ENCODE measurements around the gene MUCL3. TPM values are rescaled to one million over a fixed set of nuclear protein-coding genes. Genes with fewer than 3 reads are reported as not detected.
A peak's percentile ranks its signal among the peaks of the same experiment; 100 is the strongest.

The MUCL3 gene
- total RNA-seq, 2 experiments from 2014 or later, result not detected

- DNase-seq (ENCODE audit: low spot score), result no peak
- H3K79me2 ChIP-seq (ENCODE audit: insufficient read depth, low read depth, low read length), result no peaks in the 10 kb centered on the region
- BruUV-seq (replicated peaks), result no TSS peak
- H2AFZ ChIP-seq (ENCODE audit: low read length), result no peak overlapping the region
- POLR2A ChIA-PET, result no interaction called here
- no peaks in the 10 kb centered on the region for H4K20me1 ChIP-seq (ENCODE audit: insufficient read depth, low read length)
- H3K4me2 ChIP-seq (ENCODE audit: low read length), result no peak overlapping the region
- CTCF ChIA-PET (ENCODE audit: unreplicated experiment), result no interaction called here
- TF ChIP-seq CTCF (conservative IDR thresholded peaks at IDR 0.05; ENCODE audit: low read length) (peak; percentile 38), EZH2phosphoT487 (IDR thresholded peaks at IDR 0.05; ENCODE audit: borderline replicate concordance, low read depth, low read length) (no peak)
- no peak overlapping the region for H3K4me3 ChIP-seq (ENCODE audit: low read depth, low read length, poor library complexity, severe bottlenecking)
- intact Hi-C loops (cut with micrococcal nuclease; ENCODE audit: unreplicated experiment), result no loop called here
- no peaks in the 10 kb centered on the region for H3K4me1 ChIP-seq (ENCODE audit: insufficient read depth, low read length, poor library complexity, severe bottlenecking)
- no peaks in the 10 kb centered on the region for H3K9me2 ChIP-seq (ENCODE audit: insufficient read depth, low read length)
- H3K36me3 ChIP-seq (ENCODE audit: insufficient read depth, low read length), result peaks cover 9% of the 10 kb centered on the region; the same call in 1 of the 2 replicates
- no peaks in the 10 kb centered on the region for H3K9me3 ChIP-seq (ENCODE audit: low read length)
- H3K27ac ChIP-seq (ENCODE audit: low read depth, low read length, poor library complexity, severe bottlenecking), result no peak overlapping the region
These were observed 47.7 kb upstream of the MUCL3 start for GRCh38 chr6:30893001-30893591.

GRCh38 chr6:30893666-30894065, 47.1 kb upstream of the MUCL3 start:
- H3K9me3 ChIP-seq (ENCODE audit: low read length), result no peaks in the 10 kb centered on the region
- no peaks in the 10 kb centered on the region for H4K20me1 ChIP-seq (ENCODE audit: insufficient read depth, low read length)
- intact Hi-C loops (cut with micrococcal nuclease; ENCODE audit: unreplicated experiment), result no loop called here
- H3K36me3 ChIP-seq (ENCODE audit: insufficient read depth, low read length), result peaks cover 9% of the 10 kb centered on the region; the same call in 1 of the 2 replicates
- H3K4me2 ChIP-seq (ENCODE audit: low read length), result no peak overlapping the region
- H3K9me2 ChIP-seq (ENCODE audit: insufficient read depth, low read length), result no peaks in the 10 kb centered on the region
- no TSS peak for BruUV-seq (replicated peaks)
- DNase-seq (ENCODE audit: low spot score), result no peak
- ChIA-PET CTCF (ENCODE audit: unreplicated experiment) (no interaction called here), POLR2A (no interaction called here)
- no peaks in the 10 kb centered on the region for H3K79me2 ChIP-seq (ENCODE audit: insufficient read depth, low read depth, low read length)
- no peak overlapping the region for H2AFZ ChIP-seq (ENCODE audit: low read length)
- no peak for TF ChIP-seq CTCF (conservative IDR thresholded peaks at IDR 0.05; ENCODE audit: low read length)
- no peak for TF ChIP-seq EZH2phosphoT487 (IDR thresholded peaks at IDR 0.05; ENCODE audit: borderline replicate concordance, low read depth, low read length)
- H3K4me1 ChIP-seq (ENCODE audit: insufficient read depth, low read length, poor library complexity, severe bottlenecking), result no peaks in the 10 kb centered on the region
- H3K27ac ChIP-seq (ENCODE audit: low read depth, low read length, poor library complexity, severe bottlenecking), result no peak overlapping the region
- H3K4me3 ChIP-seq (ENCODE audit: low read depth, low read length, poor library complexity, severe bottlenecking), result no peak overlapping the region

GRCh38 chr6:30894381-30894780, 46.4 kb upstream of the MUCL3 start:
- Histone ChIP-seq H4K20me1 (ENCODE audit: insufficient read depth, low read length) (no peaks in the 10 kb centered on the region), H3K9me2 (ENCODE audit: insufficient read depth, low read length) (no peaks in the 10 kb centered on the region), H3K4me3 (ENCODE audit: low read depth, low read length, poor library complexity, severe bottlenecking) (no peak overlapping the region), H3K4me2 (ENCODE audit: low read length) (no peak overlapping the region), H3K4me1 (ENCODE audit: insufficient read depth, low read length, poor library complexity, severe bottlenecking) (no peaks in the 10 kb centered on the region), H3K9me3 (ENCODE audit: low read length) (no peaks in the 10 kb centered on the region), H3K36me3 (ENCODE audit: insufficient read depth, low read length) (peaks cover 13% of the 10 kb centered on the region; the same call in 1 of the 2 replicates), H2AFZ (ENCODE audit: low read length) (no peak overlapping the region), H3K79me2 (ENCODE audit: insufficient read depth, low read depth, low read length) (no peaks in the 10 kb centered on the region), H3K27ac (ENCODE audit: low read depth, low read length, poor library complexity, severe bottlenecking) (no peak overlapping the region)
- ChIA-PET POLR2A (no interaction called here), CTCF (ENCODE audit: unreplicated experiment) (no interaction called here)
- DNase-seq (ENCODE audit: low spot score), result no peak
- intact Hi-C loops (cut with micrococcal nuclease; ENCODE audit: unreplicated experiment), result no loop called here
- TF ChIP-seq CTCF (conservative IDR thresholded peaks at IDR 0.05; ENCODE audit: low read length) (no peak), EZH2phosphoT487 (IDR thresholded peaks at IDR 0.05; ENCODE audit: borderline replicate concordance, low read depth, low read length) (no peak)
- BruUV-seq (replicated peaks), result no TSS peak

Measured in OCI-LY7 (cell line).